ENCODE measurements around the gene CFAP68.
"Not testable (repeated sequence)": the region's sequence is repeated elsewhere in the genome, so short reads cannot be mapped to it uniquely, and the experiment has no call there.

CFAP68 gene

GRCh38 chr11:111918390-111919256, 39.3 kb downstream of the CFAP68 start, which contains the start of gene C11orf52:
TSS of gene C11orf52 (plus strand) at chr11:111918913. CDS start at chr11:111918973, 60 bp downstream.
- no peak for FAIRE-seq

- no peak for FAIRE-seq
Measured at GRCh38 chr11:111920908-111921307, 41.6 kb downstream of the CFAP68 start.

DNA sequence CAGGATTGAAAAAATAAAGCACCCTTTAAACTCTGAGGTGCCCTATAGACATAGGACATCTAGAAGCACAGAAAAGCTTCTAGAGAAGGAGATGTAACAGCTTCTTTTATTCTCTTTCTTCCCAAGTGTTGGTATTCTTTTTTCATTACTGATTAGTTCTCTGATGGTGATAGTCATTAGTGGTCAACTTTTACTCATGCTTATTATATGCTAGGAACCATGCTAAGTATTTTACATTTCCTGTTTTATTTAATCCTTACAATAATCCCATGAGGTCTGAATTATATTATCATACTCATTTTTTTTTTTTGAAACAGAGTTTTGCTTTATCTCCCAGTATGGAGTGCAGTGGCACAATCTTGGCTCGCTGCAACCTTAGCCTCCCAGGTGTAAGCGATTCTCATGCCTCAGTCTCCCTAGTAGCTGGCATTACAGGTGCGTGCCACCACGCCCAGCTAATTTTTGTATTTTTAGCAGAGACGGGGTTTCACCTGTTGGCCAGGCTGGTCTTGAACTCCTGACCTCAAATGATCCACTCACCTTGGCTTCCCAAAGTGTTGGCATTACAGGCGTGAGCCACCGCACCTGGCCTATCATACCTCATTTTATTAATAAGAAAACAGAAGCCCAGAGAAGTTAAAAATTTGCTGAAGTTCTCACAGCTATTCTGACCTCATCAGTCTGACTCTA, 42.3 kb downstream of the CFAP68 start:
- FAIRE-seq: no peak

- no peak for FAIRE-seq
Measured at GRCh38 chr11:111922803-111923202, 43.5 kb downstream of the CFAP68 start.

- no peak for FAIRE-seq
Measured at GRCh38 chr11:111923351-111923788, 44.0 kb downstream of the CFAP68 start.

DNA sequence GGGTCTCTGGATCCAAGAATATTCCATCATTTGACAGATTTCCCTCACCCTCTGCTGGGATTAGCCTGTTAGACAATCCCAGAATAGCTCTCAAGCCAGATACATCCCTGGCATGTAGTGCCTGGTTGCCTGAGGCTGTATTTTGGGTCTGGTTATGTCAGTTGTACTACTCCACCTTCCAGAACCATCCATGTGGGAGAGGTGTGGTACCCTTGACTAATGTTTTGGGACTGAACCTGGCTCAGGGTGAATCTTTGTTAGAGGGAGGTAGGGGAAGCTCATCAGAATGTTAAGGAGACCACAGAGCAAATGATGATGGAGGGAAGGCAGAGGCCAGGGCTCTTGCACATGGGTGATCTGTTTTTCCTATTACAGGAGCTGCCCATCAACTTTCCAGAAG, 44.6 kb downstream of the CFAP68 start:
- no peak for FAIRE-seq

- FAIRE-seq: no peak
Measured at GRCh38 chr11:111925953-111926352, 46.6 kb downstream of the CFAP68 start.

DNA sequence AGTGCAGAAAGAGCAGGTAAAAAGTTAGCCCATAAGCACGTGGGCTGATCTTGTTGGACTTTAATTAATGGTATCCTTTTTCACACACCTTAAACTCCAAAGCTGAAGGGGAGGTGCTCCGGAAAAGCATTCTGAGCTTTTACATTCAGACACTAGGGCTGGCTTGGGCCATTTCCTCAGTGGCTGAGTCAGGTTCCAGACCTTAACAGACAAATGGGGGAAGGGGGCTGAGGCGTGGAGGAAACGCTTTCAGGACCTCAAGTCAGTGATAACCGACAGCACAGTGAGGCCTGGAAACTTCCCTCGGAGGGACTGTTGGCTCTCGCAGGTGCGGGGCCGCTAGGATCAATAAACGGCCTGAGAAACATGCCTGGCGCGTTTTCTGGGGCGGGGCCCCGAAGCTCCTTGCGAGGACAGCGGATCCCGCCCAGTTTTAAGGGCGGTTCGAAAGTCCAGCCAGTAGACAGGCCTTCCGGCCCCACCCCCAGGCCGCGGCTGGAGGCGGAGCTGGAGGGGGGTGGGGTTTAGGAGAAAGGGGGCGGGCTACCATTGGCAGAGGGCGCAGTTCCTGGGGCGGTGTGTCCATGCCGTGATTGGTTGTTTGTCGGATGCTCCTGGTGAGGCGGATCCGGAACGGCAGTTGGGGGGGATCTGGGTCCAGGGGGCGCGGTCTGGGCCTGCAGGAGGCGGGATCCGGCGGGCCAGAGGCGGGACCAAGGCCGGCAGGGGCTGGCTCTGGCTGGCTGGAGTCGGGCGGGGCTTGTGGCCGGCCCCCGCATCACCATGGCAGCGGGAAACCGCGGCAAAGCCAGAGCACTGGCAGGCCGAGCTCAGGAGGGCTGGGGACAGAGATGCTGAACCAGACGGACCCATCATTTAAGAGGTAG, 47.4 kb downstream of the CFAP68 start:
- FAIRE-seq: peak; percentile 93

- no peak for FAIRE-seq
Measured at GRCh38 chr11:111930472-111930871, 51.1 kb downstream of the CFAP68 start.

- FAIRE-seq: no peak
Measured at GRCh38 chr11:111932611-111932950, 53.2 kb downstream of the CFAP68 start.

- FAIRE-seq: not testable (repeated sequence)
Measured at GRCh38 chr11:111933176-111933575, 53.8 kb downstream of the CFAP68 start.

GRCh38 chr11:111933872-111934271, 54.5 kb downstream of the CFAP68 start:
- FAIRE-seq: no peak

DNA sequence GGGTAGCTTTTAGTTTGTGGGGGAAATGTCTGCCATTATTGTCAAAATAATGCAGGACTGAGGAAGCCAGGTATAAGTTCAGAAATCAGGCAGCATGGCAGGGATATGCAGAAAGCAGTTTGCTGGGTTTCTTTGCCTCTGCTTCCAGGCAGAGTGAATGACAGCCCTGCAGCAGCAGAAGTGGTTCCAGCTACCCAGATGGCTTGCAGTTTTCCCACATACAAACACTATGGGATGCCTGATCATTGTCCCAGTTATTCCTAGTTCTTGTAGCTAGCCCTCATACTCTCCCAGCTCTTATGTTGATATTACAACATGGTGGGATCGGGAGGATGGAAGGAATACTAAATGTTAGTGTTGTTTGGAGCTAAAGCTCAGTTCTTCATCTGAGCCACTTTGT, 55.0 kb downstream of the CFAP68 start:
- no peak for FAIRE-seq
